CD4-positive, alpha-beta T cell treated with Interleukin-6 for 4 hours (primary cell): ENCODE results near the gene TNN.

ENCODE experiments used
- DNase-seq: peaks from one replicate; pipeline ENCODE4 v3.0.0-alpha.2; 2020; ENCODE audit warnings: mixed read lengths

TNN gene

DNA sequence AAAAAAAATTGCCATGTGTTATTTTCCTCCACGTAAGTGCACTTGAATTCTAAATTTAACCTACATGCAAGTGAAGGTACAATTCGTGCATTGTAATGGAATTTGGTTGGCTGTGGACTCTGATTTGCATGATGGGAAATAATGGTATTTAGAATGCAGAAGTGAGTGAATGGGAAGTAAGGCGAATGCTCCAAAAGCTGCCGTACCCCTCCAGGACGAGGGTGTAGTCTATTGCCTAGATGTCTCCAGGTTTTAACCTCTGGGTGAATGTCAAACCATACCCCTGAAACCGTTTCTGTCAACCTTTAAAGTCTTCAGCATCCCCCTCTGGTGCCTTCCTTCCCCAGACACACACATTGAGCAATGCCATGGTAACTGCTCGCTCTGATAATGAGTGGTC is 80.4 kb downstream of the TNN start:
- DNase-seq: no peak

DNA sequence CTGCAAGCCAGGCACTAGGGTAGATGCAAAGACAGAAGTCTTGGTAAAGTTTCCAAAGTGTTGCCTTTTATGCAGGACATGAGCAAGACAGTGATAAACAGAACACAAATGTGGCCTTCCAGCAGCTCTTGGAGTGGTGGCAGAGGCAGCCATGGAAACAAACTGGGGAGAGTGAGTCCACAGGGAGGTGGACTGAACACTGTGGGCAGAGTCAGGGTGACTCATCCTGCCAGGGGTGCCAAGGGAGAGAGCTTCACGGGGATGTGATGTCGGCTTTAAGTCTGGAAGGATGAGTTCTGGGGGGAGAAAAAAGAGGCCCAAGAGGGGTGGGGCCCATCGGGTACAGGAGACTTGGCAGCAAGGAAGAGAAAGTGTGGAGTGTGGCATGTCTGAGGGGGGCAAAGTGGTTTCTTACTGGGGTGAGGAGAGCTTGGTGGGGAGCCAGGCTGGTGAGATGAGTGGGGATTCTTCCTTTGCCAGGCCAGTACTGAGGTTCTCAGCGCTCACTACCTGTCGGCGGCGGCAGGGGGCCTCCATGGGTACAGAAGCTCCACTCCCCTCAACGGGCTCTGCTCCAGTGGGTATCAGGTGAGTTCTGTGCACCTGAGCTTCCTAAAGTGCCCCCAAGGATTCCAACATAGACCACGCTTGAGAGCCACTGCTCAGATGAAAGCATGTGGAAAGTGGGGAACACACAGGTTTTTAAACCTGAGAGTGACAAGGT is 83.1 kb downstream of the TNN start:
- DNase-seq: no peak

DNA sequence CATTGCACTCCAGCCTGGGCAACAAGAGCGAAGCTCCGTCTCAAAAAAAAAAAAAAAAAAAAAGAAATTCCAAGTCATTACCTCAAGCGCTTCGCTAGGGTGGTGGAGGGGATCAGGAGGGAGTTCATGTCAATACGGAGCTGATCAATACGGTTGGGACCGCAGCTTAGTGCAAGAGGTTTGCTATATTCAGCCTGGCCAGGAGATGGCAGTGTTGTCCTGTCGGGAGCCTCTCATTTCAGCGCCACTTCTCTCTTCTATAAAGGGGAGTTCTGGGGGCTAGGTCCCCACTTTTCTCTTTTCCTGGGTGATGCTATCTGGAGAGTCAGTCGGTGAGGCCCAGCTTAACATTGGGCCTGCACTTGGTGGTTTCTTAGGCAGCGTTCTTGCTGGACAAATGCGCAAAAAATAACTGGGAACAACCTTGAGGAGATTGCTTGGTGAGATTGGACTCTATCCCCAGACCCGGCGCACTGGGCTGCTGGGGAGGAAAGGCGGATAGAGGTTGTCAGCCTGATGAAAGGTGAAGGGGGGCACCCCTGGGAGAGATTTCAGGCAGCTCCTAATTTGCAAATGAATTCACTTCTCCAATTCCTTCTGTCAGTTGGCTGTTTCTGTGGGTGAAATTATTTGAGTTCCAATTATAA is 84.5 kb downstream of the TNN start:
- peak; percentile 79 for DNase-seq

DNA sequence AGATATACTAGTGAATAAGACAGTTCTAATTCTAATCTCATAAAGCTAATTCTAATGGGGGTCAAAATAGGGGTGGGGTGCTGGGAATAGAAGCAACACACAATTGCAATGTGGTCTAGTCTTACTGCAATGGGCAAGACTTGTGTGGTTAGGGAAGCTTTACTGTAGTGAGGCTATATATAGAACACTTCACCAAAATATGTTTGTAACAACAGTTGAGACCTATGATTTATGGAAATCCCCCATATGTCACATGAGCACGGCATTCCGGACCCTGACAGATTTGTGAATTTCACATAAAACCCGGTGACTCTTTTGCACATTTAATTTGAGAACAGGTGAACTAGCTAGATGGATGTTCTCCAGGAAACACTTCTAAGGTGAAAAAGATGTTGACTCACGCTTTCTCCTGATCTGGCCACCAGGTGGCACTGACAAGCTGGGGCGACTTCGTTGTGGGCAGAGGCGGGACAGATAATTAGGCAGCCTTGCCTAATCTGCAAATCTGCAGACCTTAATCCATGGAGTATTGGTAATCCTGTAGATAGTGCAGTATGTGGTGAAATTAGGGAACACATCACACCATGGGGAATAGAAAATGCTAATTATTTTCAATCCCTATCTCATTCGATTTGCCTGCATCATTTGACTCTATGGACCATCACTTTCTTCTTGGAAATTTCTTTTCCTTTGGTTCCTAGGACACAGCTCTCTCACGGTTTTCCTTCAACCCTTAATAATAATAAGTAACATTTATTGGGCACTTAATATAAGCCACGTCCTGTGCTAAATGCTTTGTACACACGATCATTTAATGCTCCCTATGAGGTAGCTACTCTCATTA is 87.2 kb downstream of the TNN start:
- DNase-seq: peak; percentile 85

DNA sequence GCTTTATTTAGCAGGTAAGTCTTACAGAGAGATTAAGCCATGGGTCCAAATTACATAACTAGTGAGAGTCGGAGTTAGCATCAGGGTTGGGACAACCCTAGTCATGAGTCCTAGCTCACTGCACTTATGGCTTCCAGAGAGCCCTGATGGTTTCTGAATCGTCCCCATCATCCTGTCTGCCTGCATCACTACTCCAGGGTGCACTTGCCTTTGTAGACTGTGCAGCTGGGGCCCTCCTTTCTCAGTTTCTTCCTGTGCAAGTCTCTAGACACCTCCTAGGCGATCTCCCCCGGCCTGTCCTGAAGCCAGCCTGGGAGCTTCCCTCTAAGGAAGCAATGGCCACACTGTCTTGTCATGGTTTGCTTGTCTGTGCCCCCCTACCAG is 87.8 kb downstream of the TNN start:
- DNase-seq: no peak

DNA sequence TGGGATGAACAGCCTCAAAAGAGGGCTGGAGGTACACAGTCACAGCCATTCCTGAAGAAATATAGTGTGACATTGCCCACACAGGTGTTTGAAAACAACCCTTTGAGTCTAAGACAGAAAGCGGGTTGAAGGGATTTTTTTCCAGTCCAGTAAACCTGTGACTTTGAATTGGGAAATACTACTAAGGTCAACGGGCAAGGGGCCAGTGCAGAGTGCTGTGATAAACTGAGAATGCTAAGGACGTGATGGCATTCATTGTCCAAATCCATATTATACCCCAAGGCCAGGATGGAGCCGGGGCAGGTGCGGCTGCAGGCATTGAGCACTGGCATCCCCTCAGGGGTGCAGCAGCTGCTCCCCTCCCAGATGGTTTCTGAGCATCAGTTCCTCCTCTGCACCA is 88.3 kb downstream of the TNN start:
- no peak for DNase-seq

DNA sequence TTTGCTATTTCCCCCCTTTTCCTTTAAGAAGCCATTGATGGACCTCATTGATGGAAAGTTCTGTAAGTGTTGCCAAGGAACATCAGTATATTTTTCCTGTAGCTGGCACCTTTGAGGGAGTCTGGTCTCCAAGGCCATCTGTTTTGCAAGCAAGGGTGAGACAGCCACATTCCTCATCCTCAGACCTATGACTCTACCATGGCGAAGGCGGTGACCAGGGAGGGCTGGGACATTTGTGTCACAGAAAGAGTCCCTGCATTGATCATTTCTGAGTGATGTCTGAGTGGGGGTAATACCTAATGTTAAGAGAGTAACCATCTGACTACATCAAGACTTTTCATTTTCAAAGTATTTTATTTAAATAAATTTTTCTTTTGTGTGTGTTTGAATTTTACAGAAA is 89.6 kb downstream of the TNN start:
- DNase-seq: no peak

DNA sequence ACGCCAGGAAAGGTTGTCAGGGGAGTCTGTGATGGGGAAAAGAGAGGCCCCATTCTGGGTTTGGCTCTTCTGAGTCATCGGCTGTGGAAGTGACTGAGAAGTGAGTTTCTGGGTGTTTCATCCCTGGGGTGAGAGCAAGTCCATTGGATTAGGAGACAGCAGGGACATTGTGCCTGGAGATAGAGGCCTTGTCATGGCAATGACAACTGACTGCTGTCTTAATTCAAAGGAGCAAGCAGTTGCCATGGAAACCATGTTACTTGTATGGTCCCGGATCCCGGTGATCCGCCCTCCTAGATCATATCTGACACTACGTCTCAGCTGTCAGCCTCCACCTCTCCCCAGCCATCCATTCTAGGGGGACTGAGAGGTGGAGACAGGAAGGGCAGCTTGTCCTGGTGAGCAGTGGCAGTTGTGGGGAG is 90.5 kb downstream of the TNN start:
- DNase-seq: no peak

DNA sequence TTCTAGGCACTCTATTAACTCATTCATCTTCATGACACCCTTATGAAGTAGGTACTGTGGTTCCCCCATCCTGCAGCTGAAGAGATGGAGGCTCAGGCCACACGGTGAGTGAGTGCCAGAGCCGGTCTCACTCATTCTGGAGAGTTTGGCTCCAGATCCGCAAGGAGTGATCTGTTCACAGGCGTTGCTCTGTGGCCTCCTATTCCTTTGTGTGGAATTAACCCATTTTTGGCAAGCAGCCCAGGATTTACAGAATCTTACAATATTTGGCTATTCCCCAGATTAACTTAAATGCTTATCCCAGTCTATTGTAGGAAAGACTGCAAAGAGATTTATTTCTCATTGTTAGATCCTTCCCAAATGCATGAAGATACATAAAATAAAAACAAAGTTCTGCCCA is 95.3 kb downstream of the TNN start:
- no peak for DNase-seq

DNA sequence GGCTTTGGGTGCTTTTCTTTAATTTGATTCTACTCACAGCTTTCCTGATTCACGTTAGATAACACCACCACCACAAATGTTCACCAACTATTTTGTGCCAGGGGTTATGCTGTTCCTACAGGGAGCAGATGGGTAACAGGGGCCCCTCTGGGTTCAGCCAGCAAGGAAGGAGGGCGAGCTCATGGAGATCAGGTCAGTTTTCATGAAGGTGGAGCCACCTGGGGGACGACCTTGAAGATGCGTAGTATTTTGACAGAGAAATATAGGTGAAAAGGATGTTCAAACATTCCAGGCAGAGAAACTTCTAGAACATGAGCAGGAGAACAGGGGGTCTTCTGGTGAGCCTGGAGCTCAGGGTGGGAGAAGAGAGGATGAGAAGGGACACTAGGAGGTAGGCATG is 96.1 kb downstream of the TNN start:
- DNase-seq: no peak

DNA sequence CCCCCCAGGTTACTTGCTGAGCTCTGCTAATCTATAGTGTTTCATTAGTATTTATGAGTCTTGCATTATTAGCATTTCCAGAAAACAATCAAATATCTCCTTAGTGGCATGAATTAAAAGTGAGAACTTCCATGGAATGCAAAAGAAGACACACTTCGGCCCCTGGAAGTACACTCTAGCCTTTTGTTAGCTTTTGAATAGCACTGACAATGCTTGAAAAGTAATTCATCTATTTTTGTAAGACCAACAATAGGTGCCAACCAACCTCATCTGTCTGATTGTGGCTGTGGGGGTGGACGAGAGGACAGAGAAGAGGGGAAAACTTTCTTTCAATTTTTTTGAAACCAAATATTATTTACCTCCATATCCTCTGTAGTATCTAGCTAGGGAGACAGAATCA is 97.1 kb downstream of the TNN start:
- DNase-seq: no peak

DNA sequence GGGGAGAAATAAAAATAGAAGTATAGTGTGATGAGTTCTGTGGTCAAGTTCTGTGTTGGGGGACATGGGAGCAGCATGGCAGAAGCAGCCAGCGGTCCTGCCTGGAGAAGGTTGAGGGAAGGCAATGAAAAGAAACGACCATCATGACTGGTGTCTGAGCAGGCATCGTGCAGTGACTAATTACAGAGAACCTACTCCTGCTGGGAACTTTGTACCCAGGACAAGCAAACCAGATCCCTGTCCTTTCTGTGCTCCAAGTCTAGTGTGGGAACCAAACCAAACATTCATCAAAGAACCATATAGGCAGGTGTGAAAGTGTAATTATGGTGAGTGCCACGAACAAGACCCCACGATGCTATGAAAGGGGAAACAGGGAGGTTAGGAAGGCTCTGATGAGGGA is 99.1 kb downstream of the TNN start:
- DNase-seq: no peak

DNA sequence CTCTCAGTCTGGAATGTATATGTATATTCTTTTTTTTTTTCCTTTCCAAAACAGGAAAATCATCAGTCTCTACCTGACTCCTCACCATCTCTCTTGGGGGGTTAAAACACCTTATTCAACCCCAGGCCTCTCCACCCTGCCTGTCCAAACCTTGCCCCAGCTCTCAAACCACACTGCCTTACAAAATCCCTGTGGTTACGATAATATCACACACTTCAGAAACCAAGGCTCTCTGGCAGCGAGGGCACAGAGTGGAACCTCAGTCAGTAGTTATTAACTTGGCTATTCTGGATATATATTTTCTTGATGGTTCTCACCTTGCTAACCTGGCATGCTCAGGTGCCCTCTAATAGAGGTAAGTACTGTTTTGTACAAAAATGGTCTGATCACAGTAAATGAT is 100.2 kb downstream of the TNN start:
- DNase-seq: no peak

DNA sequence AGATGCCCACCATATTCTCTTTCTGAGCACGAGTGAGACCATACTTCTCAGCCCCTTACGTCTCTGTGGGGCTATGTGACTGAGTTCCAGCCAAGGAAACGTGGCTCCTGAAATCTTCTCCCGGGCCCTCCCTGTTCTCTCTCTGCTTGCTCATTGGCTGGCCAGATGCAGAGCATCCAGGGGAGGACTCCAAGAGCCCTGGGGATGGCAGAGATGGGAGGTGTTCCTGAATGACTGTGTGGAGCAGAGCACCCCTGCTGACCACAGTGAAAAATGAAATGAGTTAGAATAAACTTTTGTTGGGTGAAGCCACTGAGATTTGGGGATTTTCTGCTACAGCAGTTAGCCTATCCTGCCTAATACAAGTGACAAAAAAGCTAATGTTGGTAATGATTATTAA is 101.1 kb downstream of the TNN start:
- no peak for DNase-seq

DNA sequence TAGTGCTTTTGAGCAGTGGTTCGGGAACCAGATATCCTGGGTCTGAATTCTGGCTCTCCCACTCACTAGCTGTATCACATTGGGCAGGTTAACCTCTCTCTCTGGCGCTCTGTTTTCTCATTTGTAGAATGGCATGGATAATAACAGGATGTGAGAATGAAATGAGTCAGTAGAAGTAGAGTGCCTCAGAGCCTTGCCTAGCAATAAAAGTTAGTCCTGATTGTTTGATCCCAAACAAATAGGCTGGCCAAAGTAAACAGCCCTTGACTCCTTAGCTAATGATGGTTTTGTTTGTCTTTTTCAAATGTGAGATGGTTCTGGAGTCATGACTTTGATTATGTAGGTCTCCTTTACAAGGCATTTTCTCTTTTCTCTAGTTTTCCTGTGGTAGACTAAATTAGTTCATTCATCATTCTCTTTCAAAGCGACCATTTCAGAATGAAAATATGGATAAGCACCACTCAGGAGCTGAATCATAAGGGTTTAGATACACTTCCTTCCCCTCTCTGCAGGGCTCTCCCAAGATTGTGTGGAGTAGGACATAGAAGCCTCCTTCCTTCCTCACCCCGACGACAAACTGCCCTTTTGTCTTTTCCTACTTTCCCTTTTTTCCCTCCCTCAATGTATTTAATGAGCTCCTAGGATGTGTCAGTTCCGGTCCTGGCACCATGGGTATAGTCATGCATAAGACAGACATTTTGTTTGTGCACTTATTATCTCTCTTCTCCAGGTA is 101.8 kb downstream of the TNN start:
- DNase-seq: no peak

DNA sequence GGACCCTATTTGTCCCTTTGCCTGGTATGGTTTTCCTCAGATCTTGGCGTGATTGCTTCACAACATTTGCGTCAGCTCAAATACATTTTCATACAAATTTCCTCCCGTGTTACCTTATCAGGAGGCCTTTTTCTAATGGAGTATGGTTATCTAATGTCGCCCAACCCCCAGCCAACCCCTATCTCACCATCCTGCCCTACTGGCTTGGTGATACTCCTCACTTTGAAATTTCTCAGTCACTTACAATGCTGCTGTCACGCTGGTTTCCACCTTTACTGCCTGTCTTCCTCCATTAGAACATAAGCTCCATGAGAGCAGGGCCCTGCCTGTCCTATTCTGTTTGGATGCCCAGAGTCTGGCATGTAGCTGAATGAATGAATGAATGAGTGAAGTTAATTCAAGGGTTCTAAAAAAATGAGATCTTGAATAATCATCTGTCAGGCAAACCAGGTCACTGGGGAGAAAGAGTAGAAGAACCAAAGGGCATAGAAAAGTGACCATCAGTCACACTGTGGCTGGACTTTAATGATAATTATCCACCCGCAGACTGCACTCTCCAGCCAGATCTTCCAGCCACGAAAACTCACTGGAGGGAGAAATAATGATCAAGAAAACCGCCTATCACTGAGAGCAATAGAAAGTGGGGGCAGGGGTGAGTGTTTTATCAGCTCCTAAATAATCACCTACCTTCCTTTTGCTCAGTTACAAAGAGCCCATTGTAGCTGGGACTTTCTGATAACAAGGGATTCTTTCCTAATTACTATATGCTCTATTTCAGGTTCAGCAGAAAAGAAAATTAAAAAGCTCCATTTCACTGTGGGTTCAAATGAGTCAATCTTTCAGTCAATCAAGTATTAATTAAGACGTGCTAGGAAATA is 103.6 kb downstream of the TNN start:
- no peak for DNase-seq

DNA sequence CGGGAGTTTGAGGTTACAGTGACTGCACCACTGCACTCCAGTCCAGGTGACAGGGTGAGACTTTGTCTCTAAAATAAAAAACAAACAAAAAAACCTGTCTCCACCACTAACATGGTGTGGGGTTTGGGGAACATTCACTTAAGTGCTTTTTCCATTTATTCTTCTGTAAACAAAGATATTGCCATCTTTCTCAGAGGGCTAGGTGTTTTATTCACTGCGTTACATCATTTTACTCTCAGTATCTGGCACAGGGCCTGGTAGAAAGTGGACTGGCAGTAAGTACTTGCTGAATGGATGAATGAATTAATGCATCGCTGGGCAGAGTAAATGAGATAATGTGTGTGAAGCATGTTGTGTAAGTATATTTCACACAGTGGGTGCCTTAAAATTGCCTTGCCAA is 104.9 kb downstream of the TNN start:
- no peak for DNase-seq

DNA sequence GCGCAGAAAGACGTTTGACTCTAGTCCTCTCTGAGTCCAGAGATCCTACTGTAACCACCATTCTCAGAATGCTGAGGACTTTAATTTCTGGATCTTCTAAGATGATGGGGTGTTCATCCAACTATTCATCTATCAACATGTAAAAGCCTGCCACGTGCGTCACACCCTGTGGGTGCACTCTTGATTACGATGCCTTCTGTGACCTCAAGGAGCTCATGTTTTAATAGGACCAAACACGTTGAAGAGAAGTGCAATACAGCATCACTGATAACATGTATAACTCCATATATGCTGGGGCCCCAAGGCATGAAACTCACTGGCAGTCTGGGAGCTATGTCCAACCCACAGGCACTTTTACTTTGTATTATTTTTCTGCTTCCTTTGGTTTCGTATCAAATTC is 105.9 kb downstream of the TNN start:
- no peak for DNase-seq

DNA sequence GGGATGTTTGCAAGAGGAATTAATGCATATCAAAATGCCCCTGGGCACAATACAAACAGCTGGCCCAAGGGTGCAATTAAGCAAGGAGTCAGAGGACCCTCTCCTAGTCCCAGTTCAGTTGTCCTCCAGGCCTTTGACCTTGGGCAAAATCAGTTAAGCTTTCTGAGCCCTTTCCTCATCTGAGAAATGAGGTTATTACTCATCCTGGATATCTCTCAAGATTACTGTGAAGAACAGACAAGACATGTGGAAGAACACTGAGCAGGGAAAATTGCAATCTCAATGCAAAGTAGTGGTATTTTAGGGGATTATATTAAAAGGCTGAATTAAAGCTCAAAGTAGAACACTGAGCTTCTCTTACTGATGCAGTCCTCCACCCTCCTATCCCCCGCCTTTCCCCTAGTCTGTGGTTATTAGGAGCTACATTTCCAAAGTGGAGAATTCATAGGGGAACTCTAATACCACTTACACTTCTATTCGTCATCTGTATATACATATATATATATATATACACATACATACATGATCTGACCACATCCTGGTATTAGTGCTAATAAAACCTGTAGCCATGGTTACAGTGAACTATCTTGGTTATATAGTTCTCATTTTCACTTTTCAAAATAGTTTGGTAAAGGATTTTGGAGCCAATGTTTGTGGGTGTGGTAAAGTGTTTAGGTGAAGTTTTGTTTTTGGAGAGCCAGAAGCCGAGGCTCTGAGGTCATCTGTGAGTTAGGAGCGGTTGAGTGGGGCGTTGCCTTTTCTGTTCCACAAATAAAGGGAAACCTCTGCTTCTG is 106.9 kb downstream of the TNN start:
- DNase-seq: no peak

DNA sequence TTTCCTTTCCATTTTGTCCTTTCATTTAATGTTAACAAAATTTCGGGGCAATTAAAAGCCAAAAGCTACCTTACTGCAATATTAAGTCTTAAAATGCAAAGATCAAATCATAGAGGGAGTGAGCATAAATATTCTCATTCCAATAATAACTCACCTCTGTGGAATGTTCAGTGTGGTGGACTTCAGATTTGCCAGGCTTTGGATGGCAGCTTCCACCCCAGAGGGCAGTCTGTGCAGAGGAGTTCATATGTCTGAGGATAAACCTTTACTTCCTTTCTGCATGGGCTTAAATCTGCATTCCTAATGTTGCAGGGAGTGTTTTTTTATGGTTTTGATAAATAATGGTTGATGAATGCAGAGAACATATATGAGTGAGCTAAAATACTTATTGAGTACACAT is 108.6 kb downstream of the TNN start:
- no peak for DNase-seq

DNA sequence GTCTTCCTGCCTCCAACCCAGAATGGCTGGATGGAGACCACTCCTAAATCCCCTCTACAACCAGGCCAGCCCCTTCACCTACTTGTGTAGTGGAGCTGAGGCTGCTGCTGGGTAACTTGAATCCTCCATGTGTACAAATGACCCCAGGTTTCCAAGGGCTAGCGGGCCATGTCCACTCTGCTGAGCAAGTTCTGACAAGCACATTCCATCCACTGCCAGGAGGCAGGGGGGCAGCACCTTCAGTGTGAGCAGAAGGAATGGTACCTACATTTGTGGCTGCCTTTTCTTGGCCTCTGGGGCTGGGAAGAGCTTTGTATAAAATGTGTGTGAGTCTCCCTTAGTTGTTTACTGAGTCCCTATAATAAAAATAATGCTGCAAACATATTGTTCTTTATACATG is 110.4 kb downstream of the TNN start:
- DNase-seq: no peak

DNA sequence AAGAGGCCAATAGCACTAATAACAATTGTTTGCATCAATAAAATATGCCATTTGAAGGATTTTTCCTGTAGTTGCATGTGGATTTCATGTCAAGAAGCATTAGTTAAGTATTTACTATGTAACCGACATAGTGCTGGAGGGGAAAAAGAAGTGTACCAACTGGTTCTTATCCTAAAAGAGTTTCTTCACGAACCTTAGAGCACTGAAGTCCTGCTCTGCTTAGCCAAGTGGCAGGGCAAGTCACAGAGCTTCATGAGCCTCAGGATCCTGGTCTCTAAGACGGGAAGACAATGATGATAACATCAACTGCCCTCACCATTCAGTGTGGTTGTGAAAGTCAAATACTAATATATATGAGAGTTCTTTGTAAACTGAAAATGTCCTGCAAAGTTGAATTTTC is 110.8 kb downstream of the TNN start:
- DNase-seq: no peak
